Heart left ventricle (tissue), 16 donors: ENCODE measurements around the gene MANBA. TPM values are rescaled to one million over a fixed set of nuclear protein-coding genes. Genes with fewer than 3 reads are reported as not detected.
A peak's percentile ranks its signal among the peaks of the same experiment; 100 is the strongest.

Experiments used
- ATAC-seq, 4 donors: fragments of 200-7000 bp; cut with Tn5 transposase; one replicate each; pipeline ENCODE4 v1.9.1; 2020 to 2022; ENCODE audit warnings: moderate library complexity in 4 of 4, mild to moderate bottlenecking in 3 of 4, moderate number of reproducible peaks in 1 of 4
- DNase-seq, 5 donors: peaks; one replicate each; pipeline ENCODE4 v3.0.0-alpha.2; 2020
- H3K27ac ChIP-seq, 12 donors: fragments of 200-600 bp; sonication (generic) in 4 of 12; one replicate each; pipeline versions ENCODE4 v1.5.0 to v1.8.0; 2016 to 2022; ENCODE audit warnings: mild to moderate bottlenecking in 2 of 12
- H3K27me3 ChIP-seq, 9 donors: fragments of 200-600 bp; sonication (generic) in 2 of 9; one replicate each; pipeline versions ENCODE4 v1.5.1 to v1.8.0; 2016 to 2022; ENCODE audit warnings: mild to moderate bottlenecking in 3 of 9
- H3K36me3 ChIP-seq, 9 donors: fragments of 200-600 bp; sonication (generic) in 2 of 9; one replicate each; pipeline versions ENCODE4 v1.5.0 to v1.8.0; 2018 to 2022; ENCODE audit warnings: mild to moderate bottlenecking in 2 of 9
- H3K4me1 ChIP-seq, 12 donors: fragments of 200-600 bp; sonication (generic) in 4 of 12; one replicate each; pipeline versions ENCODE4 v1.5.0 to v1.8.0; 2016 to 2022; ENCODE audit warnings: mild to moderate bottlenecking in 3 of 12
- H3K4me3 ChIP-seq, 12 donors: fragments of 200-600 bp; sonication (generic) in 4 of 12; one replicate each; pipeline versions ENCODE4 v1.5.0 to v1.8.0; 2017 to 2022; ENCODE audit warnings: mild to moderate bottlenecking in 9 of 12, moderate library complexity in 4 of 12
- H3K9me3 ChIP-seq, 12 donors: fragments of 200-600 bp; sonication (generic) in 4 of 12; one replicate each; pipeline versions ENCODE4 v1.5.0 to v1.8.0; 2016 to 2022; ENCODE audit warnings: mild to moderate bottlenecking in 1 of 12
- POLR2A ChIP-seq, 2 donors: fragments of 450-650 bp; IDR thresholded peaks; one replicate each; pipeline ENCODE4 v1.6.1; 2017; ENCODE audit warnings: antibody characterized with exemption in 2 of 2, mild to moderate bottlenecking in 2 of 2, moderate library complexity in 2 of 2
- WGBS, 4 donors: extraction: QIAGEN DNeasy Blood & Tissue Kit in 2 of 4; methylation state at CpG; one replicate each; pipeline versions ENCODE4 v1.1.5 to v1.1.7; 2013 to 2018; 5-methylcytosine and 5-hydroxymethylcytosine counted together
- intact Hi-C, 10 donors: fragments of 100-400 bp; cut with DNase I; formaldehyde crosslinking; loops; one replicate each; pipeline versions ENCODE4 v1.11.1 to v1.14.2; 2022
- polyA plus RNA-seq, 2 donors: library from polyadenylated mRNA; stranded (reverse); fragments of 200-250 nt; gene quantifications; one replicate each; pipeline ENCODE4 v1.2.3, GENCODE V29; 2013
- total RNA-seq, 9 donors: library from RNA; depleted of rRNA in 2 of 9; stranded (reverse); fragments of >200 nt in 2 of 9; fragmentation: NEBNext Ultra II Directional in 3 of 9; extraction: Animal tissue kit (Norgen Biotek cat#: 25700) in 3 of 9; gene quantifications; one replicate each; pipeline versions ENCODE4 v1.1.0 to v1.2.4, GENCODE V29; 2016 to 2023
- TF ChIP-seq, protein P1 (sequence below), 12 donors: fragments of 200-600 bp; sonication (generic) in 4 of 12; IDR thresholded peaks; one replicate each; pipeline versions ENCODE4 v1.5.0 to v1.8.0; 2018 to 2022; ENCODE audit warnings: antibody characterized with exemption in 12 of 12, mild to moderate bottlenecking in 5 of 12
- donor health status: ischemic (EF 13 %, LVEDD 7.1; RV severe dilation, severe dysfunction).
- donor health status: healthy with polysubstance abuse.
- donor health status: DM: no; HTN: yes; CAD: no.
- donor health status: DM: no; HTN: no; CAD: no.
- donor health status: ischemic (EF 25% LVEDD 6.9; RV normal size, moderate dysfunction).
- donor health status: ischemic (EF 25% LVEDD 5.7; RV mildly dilated, moderate dysfunction).
- donor health status: healthy.
- donor health status: DM: yes; HTN: yes; CAD: no.
- donor health status: ischemic (EF 35%, LVEDD 5.7; RV mildly dilated, moderate dysfunction).
- donor health status: nonischemic (EF 11% LVEDD 7.7; RV severe dilation, severe dysfunction).
- donor health status: DM: yes; HTN: yes; CAD: no.
- donor health status: PGD.
- donor health status: ischemic (EF 29% LVEDD 5.4; RV normal size, mild dysfunction).
- donor health status: nonischemic (EF 23%, LVEDD 6.1; RV moderate dilation, normal function).

MANBA gene
- total and polyA plus RNA-seq, 11 donors = 6.2 to 44.0 (median 34.2) TPM

- no peaks in the 10 kb centered on the region for H3K27me3 ChIP-seq
- peak overlapping the region in 1 of 12 donors; percentile 67 for H3K27ac ChIP-seq
- peaks cover 0 to 37% (median 8%) of the 10 kb centered on the region in 12 donors for H3K9me3 ChIP-seq
- no peak overlapping the region for H3K4me3 ChIP-seq
- DNase-seq (no peak), ATAC-seq (no peak)
- H3K36me3 ChIP-seq = peaks cover 0 to 3% (median 0%) of the 10 kb centered on the region in 9 donors
- intact Hi-C loops = no loop called here
- no peak for TF ChIP-seq POLR2A (IDR thresholded peaks at IDR 0.05)
- TF ChIP-seq, protein P1, sequence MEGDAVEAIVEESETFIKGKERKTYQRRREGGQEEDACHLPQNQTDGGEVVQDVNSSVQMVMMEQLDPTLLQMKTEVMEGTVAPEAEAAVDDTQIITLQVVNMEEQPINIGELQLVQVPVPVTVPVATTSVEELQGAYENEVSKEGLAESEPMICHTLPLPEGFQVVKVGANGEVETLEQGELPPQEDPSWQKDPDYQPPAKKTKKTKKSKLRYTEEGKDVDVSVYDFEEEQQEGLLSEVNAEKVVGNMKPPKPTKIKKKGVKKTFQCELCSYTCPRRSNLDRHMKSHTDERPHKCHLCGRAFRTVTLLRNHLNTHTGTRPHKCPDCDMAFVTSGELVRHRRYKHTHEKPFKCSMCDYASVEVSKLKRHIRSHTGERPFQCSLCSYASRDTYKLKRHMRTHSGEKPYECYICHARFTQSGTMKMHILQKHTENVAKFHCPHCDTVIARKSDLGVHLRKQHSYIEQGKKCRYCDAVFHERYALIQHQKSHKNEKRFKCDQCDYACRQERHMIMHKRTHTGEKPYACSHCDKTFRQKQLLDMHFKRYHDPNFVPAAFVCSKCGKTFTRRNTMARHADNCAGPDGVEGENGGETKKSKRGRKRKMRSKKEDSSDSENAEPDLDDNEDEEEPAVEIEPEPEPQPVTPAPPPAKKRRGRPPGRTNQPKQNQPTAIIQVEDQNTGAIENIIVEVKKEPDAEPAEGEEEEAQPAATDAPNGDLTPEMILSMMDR (IDR thresholded peaks at IDR 0.05) = no peak
- whole genome bisulfite sequencing, 4 donors = 55 to 77% (median 65%) methylated on average over 1 of the region's 1 CpG
- H3K4me1 ChIP-seq = peaks cover 0 to 37% (median 11%) of the 10 kb centered on the region in 12 donors
These were observed 25.2 kb downstream of the MANBA start for GRCh38 chr4:102735582-102735981.

GRCh38 chr4:102734591-102735385 lies 26.0 kb downstream of the MANBA start:
- no peak for TF ChIP-seq POLR2A (IDR thresholded peaks at IDR 0.05)
- TF ChIP-seq, protein P1 (IDR thresholded peaks at IDR 0.05) = no peak

GRCh38 chr4:102734116-102734515 lies 26.7 kb downstream of the MANBA start:
- WGBS, 4 donors = 89 to 95% (median 94%) methylated on average over 5 of the region's 5 CpGs
- Histone ChIP-seq H3K36me3 (peaks cover 0 to 3% (median 0%) of the 10 kb centered on the region in 9 donors), H3K4me3 (no peak overlapping the region), H3K27ac (peak overlapping the region in 5 of 12 donors; percentile 9 to 67 (median 42)), H3K4me1 (peaks cover 0 to 37% (median 11%) of the 10 kb centered on the region in 12 donors), H3K27me3 (no peaks in the 10 kb centered on the region), H3K9me3 (peaks cover 0 to 27% (median 10%) of the 10 kb centered on the region in 12 donors)
- ATAC-seq (no peak), DNase-seq (no peak)
- TF ChIP-seq, protein P1 (IDR thresholded peaks at IDR 0.05) = no peak
- no peak for TF ChIP-seq POLR2A (IDR thresholded peaks at IDR 0.05)
- intact Hi-C loops = no loop called here

More at GRCh38 chr4:102734591-102735385, 26.0 kb downstream of the MANBA start:
- DNase-seq (no peak), ATAC-seq (peak in 3 of 4 donors; percentile 33 to 58 (median 50))
- H3K27ac ChIP-seq = peak overlapping the region in 6 of 12 donors; percentile 9 to 67 (median 35)
- intact Hi-C loops = no loop called here
- peaks cover 0 to 3% (median 0%) of the 10 kb centered on the region in 9 donors for H3K36me3 ChIP-seq
- H3K27me3 ChIP-seq = no peaks in the 10 kb centered on the region
- WGBS, 4 donors = 65 to 71% (median 67%) methylated on average over 5 of the region's 5 CpGs
- H3K4me1 ChIP-seq = peaks cover 0 to 37% (median 11%) of the 10 kb centered on the region in 12 donors
- peaks cover 0 to 34% (median 10%) of the 10 kb centered on the region in 12 donors for H3K9me3 ChIP-seq
- H3K4me3 ChIP-seq = no peak overlapping the region

GRCh38 chr4:102733084-102733483 lies 27.7 kb downstream of the MANBA start:
- WGBS, 4 donors = 71 to 79% (median 77%) methylated on average over 3 of the region's 3 CpGs
- Histone ChIP-seq H3K4me1 (peaks cover 0 to 37% (median 11%) of the 10 kb centered on the region in 12 donors), H3K36me3 (peaks cover 0 to 3% (median 0%) of the 10 kb centered on the region in 9 donors), H3K27ac (peak overlapping the region in 8 of 12 donors; percentile 28 to 63 (median 46)), H3K9me3 (peaks cover 0 to 18% (median 8%) of the 10 kb centered on the region in 12 donors), H3K27me3 (no peaks in the 10 kb centered on the region), H3K4me3 (no peak overlapping the region)
- ATAC-seq (no peak), DNase-seq (no peak)
- no peak for TF ChIP-seq POLR2A (IDR thresholded peaks at IDR 0.05)
- TF ChIP-seq, protein P1 (IDR thresholded peaks at IDR 0.05) = no peak
- intact Hi-C loops = no loop called here
